Adrenal gland (tissue), 12 donors: Measurements from ENCODE around the gene HUS1B. TPM values are rescaled to one million over a fixed set of nuclear protein-coding genes. Genes with fewer than 3 reads are reported as not detected.

Source experiments
- DNase-seq, 7 donors: peaks; one replicate each; pipeline ENCODE4 v3.0.0-alpha.2; 2019 to 2020
- H3K27ac ChIP-seq, 5 donors: fragments of 200-600 bp; sonication (generic) in 4 of 5; 1 replicate in 3 of 5; 2 replicates in 2 of 5; pipeline versions ENCODE4 v1.5.1 to v1.8.0; 2016 to 2020; ENCODE audit warnings: mild to moderate bottlenecking in 1 of 5
- H3K27me3 ChIP-seq: fragments of 200-600 bp; 2 replicates; pipeline ENCODE4 v1.8.0; 2021
- H3K36me3 ChIP-seq, 2 donors: fragments of 200-600 bp; replicated peaks in 1 of 2; 1 replicate in 1 of 2; 2 replicates in 1 of 2; pipeline versions ENCODE4 v1.5.1 to v1.8.0; 2018 to 2022
- H3K4me1 ChIP-seq, 2 donors: fragments of 200-600 bp; replicated peaks in 1 of 2; 1 replicate in 1 of 2; 2 replicates in 1 of 2; pipeline versions ENCODE4 v1.5.1 to v1.8.0; 2018 to 2021
- H3K4me3 ChIP-seq, 4 donors: fragments of 200-600 bp; sonication (generic) in 3 of 4; one replicate each; pipeline ENCODE4 v1.5.1; 2016 to 2018
- H3K9me3 ChIP-seq, 3 donors: fragments of 200-600 bp; sonication (generic) in 1 of 3; replicated peaks in 1 of 3; 1 replicate in 2 of 3; 2 replicates in 1 of 3; pipeline versions ENCODE4 v1.5.1 to v1.8.0; 2016 to 2021
- CTCF ChIP-seq, 6 experiments: fragments of 450-650 bp in 4 of 6; fragments of 200-600 bp in 2 of 6; sonication (generic) in 1 of 6; IDR thresholded peaks; 1 replicate in 5 of 6; 2 replicates in 1 of 6; pipeline versions ENCODE4 v1.5.1 to v1.8.0; 2016 to 2021; ENCODE audit warnings: antibody characterized with exemption in 6 of 6, mild to moderate bottlenecking in 2 of 6, moderate library complexity in 1 of 6
- POLR2A ChIP-seq, 2 donors: fragments of 450-650 bp; IDR thresholded peaks; one replicate each; pipeline ENCODE4 v1.6.1; 2017; ENCODE audit warnings: antibody characterized with exemption in 2 of 2, mild to moderate bottlenecking in 2 of 2, moderate library complexity in 1 of 2
- WGBS, 4 donors: extraction: QIAGEN DNeasy Blood & Tissue Kit in 2 of 4; methylation state at CpG; one replicate each; pipeline versions ENCODE4 v1.1.5 to v1.1.7; 2013 to 2017; 5-methylcytosine and 5-hydroxymethylcytosine counted together
- intact Hi-C, 2 donors: fragments of 100-400 bp; cut with DNase I; formaldehyde crosslinking; loops; one replicate each; pipeline versions ENCODE4 v1.14.1 to v1.15.0; 2022 to 2023
- polyA plus RNA-seq, 3 donors: library from polyadenylated mRNA; stranded (reverse); fragments of 200-250 nt in 2 of 3; fragments of 350-450 nt in 1 of 3; fragmentation: Illumina TruSeq in 1 of 3; extraction: RNeasy Lipid Tissue Mini Kit (QIAGEN cat#74804) in 1 of 3; gene quantifications; one replicate each; pipeline ENCODE4 v1.2.3, GENCODE V29; 2013 to 2014
- total RNA-seq, 9 donors: library from RNA; depleted of rRNA in 4 of 9; stranded (reverse); fragments of >200 nt in 4 of 9; fragments of 120-200 nt in 1 of 9; fragmentation: NEBNext Ultra II Directional in 1 of 9; extraction: Animal tissue kit (Norgen Biotek cat#: 25700) in 1 of 9; gene quantifications; one replicate each; pipeline versions ENCODE4 v1.1.0 to v1.2.4, GENCODE V29; 2013 to 2023
- donor health status: healthy with polysubstance abuse.
- donor health status: Bipolar disorder and iron deficiency.
- donor health status: DM: yes; HTN: yes; CAD: no.
- donor health status: DM: no; HTN: no; CAD: no.
- donor health status: DM: no; HTN: no; CAD: no.
- donor health status: DM: yes; HTN: yes; CAD: no.

Gene HUS1B
- total and polyA plus RNA-seq, 12 donors = 0.27 to 2.4 (median 0.61) TPM; not detected in 5

GRCh38 chr6:620166-620565, 36.7 kb downstream of the HUS1B start:
- DNase-seq = no peak
- intact Hi-C loops = no loop called here
- Histone ChIP-seq H3K4me3 (no peak overlapping the region), H3K36me3 (no peaks in the 10 kb centered on the region), H3K9me3 (no peaks in the 10 kb centered on the region), H3K27me3 (no peaks in the 10 kb centered on the region), H3K27ac (no peak overlapping the region), H3K4me1 (no peaks in the 10 kb centered on the region)
- TF ChIP-seq POLR2A (IDR thresholded peaks at IDR 0.05) (no peak), CTCF (IDR thresholded peaks at IDR 0.05) (no peak)
- 94 to 98% (median 97%) methylated on average over 11 of the region's 11 CpGs for WGBS, 4 donors

- Histone ChIP-seq H3K4me3 (no peak overlapping the region), H3K36me3 (no peaks in the 10 kb centered on the region), H3K4me1 (no peaks in the 10 kb centered on the region), H3K27ac (no peak overlapping the region), H3K9me3 (no peaks in the 10 kb centered on the region), H3K27me3 (no peaks in the 10 kb centered on the region)
- WGBS, 4 donors = 88 to 96% (median 94%) methylated on average over 11 of the region's 11 CpGs
- TF ChIP-seq CTCF (IDR thresholded peaks at IDR 0.05) (no peak), POLR2A (IDR thresholded peaks at IDR 0.05) (no peak)
- intact Hi-C loops = no loop called here
- no peak for DNase-seq
These were observed 39.3 kb downstream of the HUS1B start for GRCh38 chr6:617456-618100.

GRCh38 chr6:613981-614380, 42.9 kb downstream of the HUS1B start:
- Histone ChIP-seq H3K27me3 (no peaks in the 10 kb centered on the region), H3K27ac (no peak overlapping the region), H3K9me3 (no peaks in the 10 kb centered on the region), H3K36me3 (no peaks in the 10 kb centered on the region), H3K4me3 (no peak overlapping the region), H3K4me1 (no peaks in the 10 kb centered on the region)
- intact Hi-C loops = no loop called here
- DNase-seq = no peak
- TF ChIP-seq POLR2A (IDR thresholded peaks at IDR 0.05) (no peak), CTCF (IDR thresholded peaks at IDR 0.05) (no peak)
- 86 to 93% (median 89%) methylated on average over 7 of the region's 7 CpGs for WGBS, 4 donors

GRCh38 chr6:611928-612327, 45.0 kb downstream of the HUS1B start:
- no peak for TF ChIP-seq CTCF (IDR thresholded peaks at IDR 0.05)
- TF ChIP-seq POLR2A (IDR thresholded peaks at IDR 0.05) = no peak
- Histone ChIP-seq H3K4me3 (no peak overlapping the region), H3K27ac (no peak overlapping the region), H3K27me3 (no peaks in the 10 kb centered on the region), H3K4me1 (no peaks in the 10 kb centered on the region), H3K9me3 (no peaks in the 10 kb centered on the region), H3K36me3 (no peaks in the 10 kb centered on the region)
- WGBS, 4 donors = 51 to 64% (median 61%) methylated on average over 4 of the region's 4 CpGs
- intact Hi-C loops = no loop called here
- no peak for DNase-seq
